ENCODE results near the gene OTUB2.

The OTUB2 gene

DNA sequence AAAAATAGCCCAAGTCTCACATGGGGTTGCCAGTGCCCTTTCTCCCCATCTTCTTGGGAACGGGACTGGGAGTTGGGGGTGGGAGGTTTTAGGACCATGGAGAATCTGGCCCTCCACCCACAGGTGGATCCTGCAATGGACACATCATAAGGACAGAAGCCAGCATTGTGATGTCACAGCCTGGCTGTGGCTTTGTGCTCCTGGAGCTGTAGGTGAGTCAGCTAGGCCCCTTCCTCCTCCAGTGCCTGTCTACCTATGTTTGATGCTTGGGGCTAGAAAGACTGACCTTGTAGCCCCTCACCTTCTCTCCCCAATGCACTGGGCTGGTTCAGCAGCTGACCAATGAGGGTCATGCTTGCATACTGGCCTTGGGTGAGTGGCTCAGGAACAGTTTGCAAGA, 29.1 kb upstream of the OTUB2 start, which contains the start of gene CCDC197:
TSS of gene CCDC197 (plus strand) at position 220 of the 400 bp plus-strand sequence. CDS start 831 bp downstream, outside the sequence.
- DNase-seq: no peak

GRCh38 chr14:93997916-93998870, 27.9 kb upstream of the OTUB2 start:
- DNase-seq: no peak

DNA sequence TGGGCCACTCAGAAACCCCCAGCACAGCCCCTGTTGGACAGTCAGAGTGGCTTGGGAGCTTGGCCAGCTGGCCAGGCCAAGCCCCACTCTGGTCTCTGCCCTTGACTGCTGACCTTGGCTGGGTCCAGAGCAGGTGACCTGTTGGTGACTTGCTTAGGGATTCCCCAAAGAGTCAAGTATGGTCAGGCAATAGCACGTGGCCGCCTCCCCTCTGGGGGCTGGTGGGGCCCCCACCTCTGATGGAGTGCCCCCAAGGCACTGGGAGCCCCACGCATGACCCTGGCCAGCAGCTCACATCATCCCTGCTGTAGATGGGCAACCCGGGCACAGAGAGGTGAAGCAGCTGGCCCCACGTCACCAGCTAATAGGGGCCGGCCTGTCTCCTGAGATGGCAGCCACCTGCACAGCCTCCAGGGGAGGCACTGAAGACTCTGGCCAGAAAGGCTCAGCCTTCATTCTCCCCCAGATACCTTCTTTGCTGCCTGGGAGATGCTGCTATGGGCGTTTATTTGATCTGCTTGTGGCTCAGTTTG, 27.2 kb upstream of the OTUB2 start:
- no peak for DNase-seq

- no peak for DNase-seq
These were observed 26.6 kb upstream of the OTUB2 start for GRCh38 chr14:93999573-93999972.

DNA sequence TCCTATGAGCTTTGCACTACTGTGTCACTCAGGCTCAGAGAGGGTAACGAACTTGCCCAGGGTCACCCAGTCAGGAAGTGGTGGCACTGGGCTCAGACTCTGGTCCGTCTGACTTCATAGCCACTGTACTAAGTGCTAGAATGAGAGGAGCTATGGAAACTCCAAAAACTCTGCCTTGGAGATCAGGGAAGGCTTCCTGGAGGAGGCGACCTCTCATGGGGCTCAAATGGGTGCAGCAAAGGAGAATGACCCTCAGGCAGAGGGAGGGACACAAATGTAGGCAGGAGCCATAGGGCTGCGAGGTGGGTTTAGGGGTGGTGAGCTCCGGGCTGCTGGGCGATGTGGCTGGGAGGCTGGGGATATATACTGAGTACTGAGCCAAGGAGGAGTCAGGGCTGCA, 25.9 kb upstream of the OTUB2 start:
- DNase-seq: no peak

DNA sequence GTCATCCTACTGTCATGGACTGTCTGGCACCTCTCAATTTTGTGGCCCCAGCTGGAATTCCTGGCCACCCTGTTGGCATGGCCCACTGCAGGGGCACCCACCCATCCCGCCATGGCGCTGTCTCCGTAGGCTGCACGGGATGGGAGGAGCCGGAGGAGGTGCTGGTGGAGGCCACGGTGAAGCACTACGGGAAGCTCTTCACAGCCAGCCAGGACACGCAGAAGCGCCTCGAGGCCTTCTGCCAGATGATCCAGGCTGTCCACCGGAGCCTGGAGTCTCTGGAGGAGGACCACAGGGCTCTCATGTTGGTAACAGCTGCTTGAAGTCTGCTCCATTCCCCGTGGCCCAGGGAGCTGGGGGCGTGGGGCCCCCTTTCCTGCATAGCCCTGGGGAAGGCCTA, 25.1 kb upstream of the OTUB2 start:
- no peak for DNase-seq

DNA sequence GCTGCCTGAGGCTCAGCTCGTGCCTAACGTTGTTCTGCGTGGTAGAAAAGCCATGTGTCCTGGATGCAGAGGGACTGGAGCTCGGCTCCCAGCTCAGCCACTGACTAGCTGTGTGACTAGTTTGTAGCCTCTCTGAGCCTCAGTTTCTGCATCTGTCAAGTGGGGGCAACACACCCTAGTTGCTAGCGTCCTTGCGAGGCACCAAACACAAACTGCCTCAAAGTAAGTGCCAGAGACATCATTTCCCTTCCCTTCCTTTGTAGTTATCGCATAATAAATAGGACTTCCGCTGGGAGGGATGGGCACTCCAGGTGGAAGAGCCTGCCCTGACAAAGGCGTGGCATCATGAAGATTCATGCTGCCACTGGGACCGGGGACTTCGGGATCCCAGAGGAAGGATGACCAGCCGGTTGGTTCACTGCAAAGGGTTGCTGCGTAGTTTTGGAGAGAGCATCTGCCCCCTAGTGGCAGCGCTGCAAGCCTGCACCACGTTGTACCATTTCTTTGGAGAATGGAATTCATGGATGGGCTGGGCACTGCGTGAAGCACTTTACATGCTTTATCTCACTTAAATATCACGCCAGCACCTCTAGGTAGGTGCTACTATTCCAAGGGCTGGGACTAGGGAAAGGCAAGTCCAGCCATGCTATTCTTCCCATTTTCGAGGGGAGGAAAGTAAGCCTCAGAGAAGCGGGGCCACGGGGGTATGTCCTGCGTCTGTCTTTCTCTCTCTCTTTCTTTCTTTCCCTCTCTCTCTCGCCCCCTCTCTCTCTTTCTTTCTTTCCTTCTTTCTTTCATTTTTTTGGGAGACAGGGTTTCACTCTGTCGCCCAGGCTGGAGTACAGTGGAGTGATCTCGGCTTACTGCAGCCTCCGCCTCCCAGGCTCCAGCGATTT, 24.4 kb upstream of the OTUB2 start:
- DNase-seq: peak; percentile 39

GRCh38 chr14:94003397-94003796, 22.7 kb upstream of the OTUB2 start:
- no peak for DNase-seq

GRCh38 chr14:94004015-94004414, 22.1 kb upstream of the OTUB2 start:
- no peak for DNase-seq

- DNase-seq: no peak
These were observed 20.6 kb upstream of the OTUB2 start for GRCh38 chr14:94005324-94006073.

DNA sequence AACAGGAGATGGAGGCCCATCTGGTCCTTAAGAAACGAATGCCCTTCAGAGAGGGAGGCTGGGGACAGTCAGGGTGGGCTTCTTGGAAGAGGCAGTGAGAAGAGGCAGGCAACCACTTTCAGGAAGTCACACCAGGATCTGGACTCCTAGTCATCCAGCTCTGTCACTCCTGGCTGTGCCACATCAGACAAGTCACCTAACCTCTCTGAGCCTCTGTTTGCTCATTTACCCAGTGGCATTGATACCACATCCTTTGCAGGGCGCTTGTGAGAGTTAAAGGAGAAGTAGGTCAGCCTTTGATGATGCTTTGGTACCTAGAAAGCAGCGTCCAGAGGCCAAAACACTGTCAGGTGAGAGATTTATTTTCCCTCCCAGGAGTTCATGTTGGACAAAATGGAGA, 17.9 kb upstream of the OTUB2 start:
- DNase-seq: no peak

DNA sequence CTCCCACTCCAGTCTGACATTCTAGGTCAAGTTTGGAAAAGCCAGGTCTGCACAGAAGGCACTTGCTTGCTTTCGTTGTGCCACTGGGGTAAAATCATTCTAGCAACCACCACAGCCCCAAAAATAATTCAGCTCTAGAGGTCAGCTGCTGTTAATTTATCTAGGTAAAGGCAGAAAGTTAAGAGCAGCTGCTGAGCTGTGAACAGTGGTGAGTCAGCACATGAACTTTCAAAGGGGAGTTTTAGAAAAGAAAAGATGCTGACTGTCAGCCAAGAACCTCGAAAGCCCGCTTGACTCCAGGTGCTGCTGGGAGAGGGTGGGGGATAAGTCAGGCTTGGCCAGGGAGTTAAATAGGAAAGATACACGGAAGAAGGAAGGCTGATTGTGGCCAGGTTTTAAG, 16.4 kb upstream of the OTUB2 start:
- DNase-seq: no peak

DNA sequence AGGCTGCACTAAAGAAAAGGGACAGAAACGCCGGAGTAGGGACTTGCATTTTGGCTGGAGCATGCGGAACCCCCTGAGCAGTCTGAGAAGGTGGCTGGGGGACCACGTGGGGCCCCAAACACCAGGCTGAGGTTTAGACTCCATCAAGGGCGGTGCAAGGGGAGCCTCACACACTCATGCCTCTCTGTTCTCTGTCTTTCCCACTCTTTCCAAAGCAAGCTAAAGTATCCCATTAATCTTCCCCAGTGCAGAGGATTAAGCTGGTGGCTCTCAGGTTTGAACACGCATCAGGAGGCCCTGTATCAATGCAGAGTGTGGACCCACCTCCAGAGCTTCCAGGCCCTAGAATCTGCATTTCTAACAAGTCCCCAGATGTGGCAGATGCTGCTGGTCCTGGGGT, 15.5 kb upstream of the OTUB2 start:
- no peak for DNase-seq

DNA sequence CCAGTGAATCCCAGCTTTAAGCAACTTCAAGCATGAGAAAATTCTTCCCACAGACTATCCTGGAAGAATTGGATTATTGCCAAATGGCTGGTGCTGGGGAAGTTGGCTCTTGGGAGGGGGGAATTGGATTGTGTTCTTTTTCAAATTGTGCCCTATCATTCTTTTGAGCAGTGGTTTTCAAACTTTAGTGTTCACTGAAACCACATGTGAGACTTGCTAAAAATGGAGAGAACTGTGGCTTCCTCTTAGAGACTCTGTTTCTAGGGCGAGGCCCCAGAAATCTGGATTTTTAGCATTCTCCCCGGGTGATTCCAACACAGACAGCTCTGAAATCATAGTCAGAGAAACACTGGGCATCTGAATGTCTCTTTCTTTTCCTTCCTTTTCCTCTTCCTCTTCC, 14.3 kb upstream of the OTUB2 start:
- DNase-seq: peak; percentile 57

GRCh38 chr14:94014382-94014781, 11.8 kb upstream of the OTUB2 start:
- DNase-seq: no peak

GRCh38 chr14:94015223-94015622, 10.9 kb upstream of the OTUB2 start:
- DNase-seq: no peak

GRCh38 chr14:94016446-94016976, 9.6 kb upstream of the OTUB2 start:
- DNase-seq: no peak

DNA sequence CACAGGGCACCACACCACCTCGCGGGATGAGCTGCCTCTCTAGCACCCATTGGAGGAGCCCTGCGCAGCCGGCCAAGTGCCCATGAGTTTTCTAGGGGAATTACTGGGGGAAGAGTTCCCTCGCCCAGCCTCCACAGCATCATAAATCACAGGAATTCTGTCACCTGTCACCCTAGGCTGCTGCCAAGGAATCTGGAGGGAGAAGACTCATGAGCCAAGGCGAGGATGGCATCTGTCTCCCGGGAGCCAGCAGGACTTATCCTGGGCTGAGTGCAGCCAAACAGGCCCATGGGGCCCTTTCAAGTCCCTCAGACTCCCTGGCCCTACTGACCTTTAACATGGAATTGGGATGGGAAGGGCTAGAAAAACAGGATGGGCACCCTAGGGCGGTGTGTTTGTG, 7.8 kb upstream of the OTUB2 start:
- DNase-seq: no peak

GRCh38 chr14:94019329-94019728, 6.8 kb upstream of the OTUB2 start:
- no peak for DNase-seq

DNA sequence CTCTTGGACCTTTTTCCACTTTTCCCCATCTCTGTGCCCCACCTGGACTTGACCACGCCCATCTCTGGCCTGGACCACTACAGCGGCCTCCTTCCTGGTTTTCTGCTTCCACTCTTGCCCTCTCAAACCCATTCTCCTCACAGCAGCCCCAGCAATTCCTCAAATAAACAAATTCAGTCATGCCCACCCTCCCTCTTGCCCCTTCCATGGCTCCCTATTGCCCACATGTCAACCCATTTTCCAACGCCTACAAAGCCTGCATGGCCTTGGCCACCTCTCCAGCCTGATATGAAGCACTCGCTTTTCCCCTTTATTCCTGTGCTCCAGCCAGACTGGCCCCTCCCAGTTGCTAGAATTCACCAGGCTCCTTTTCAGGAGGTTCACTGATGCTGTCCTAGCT, 5.9 kb upstream of the OTUB2 start:
- no peak for DNase-seq

- no peak for DNase-seq
These were observed 5.1 kb upstream of the OTUB2 start for GRCh38 chr14:94021001-94021400.

DNA sequence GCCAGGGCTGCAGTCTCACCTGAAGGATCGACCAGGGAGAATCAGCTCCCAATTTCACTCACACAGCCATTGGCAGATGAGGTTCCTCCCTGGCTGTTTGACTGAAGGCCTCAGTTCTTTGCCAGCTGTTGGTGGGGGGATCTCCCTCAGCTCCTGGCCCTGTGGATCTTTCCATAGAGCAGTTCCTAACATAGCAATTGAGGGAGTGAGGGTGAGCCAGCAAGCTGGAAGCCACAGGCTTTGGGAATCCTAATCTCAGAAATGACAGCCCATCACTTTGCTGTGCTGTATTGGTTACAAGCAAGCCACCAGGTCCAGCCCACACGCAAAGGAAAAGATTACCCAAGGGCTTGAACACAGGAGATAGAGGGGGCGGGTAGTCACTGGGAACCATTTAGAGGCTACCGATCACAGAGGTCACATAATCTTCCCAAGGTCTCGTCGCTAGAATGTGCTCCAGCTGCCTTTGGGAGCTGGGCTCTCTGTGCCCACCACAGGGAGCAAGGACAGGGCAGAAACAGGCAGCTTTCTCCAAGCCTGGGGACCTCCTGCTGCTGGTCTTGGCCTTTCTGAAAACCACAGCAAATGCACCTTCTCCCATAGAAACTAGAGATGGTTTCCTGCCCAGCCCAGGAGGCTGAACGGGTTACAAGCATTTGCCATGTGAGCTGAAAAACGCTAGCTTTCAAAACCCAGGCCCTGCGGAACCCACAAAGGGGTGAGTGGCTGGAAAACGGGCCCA, 4.6 kb upstream of the OTUB2 start:
- DNase-seq: no peak

Data from central memory CD4-positive, alpha-beta T cell (primary cell).